K562 (cell line): ENCODE results near the gene EEFSEC. TPM values are rescaled to one million over a fixed set of nuclear protein-coding genes. Genes with fewer than 3 reads are reported as not detected.

ENCODE experiments used
- ATF4 ChIP-seq: fragments of 450-650 bp; formaldehyde crosslinking; IDR thresholded peaks from 2 replicates; pipeline ENCODE4 v1.4.0; 2022; ENCODE audit warnings: mild to moderate bottlenecking, moderate library complexity
- ATF6 ChIP-seq: sonication (generic); formaldehyde crosslinking; IDR thresholded peaks from 2 replicates; pipeline ENCODE4 v1.4.0; 2020; ENCODE audit warnings: mild to moderate bottlenecking, missing genetic modification reagents
- FOXM1 ChIP-seq, 2 experiments: fragments of 450-650 bp in 1 of 2; sonication (generic) in 1 of 2; formaldehyde crosslinking in 1 of 2; IDR thresholded peaks; 2 replicates each; pipeline versions ENCODE4 v1.6.1 to v1.9.0; 2017 to 2022; ENCODE audit warnings: low read depth in 2 of 2, mild to moderate bottlenecking in 2 of 2, missing genetic modification reagents in 1 of 2, moderate library complexity in 1 of 2
- RREB1 ChIP-seq: fragments of 250-450 bp; sonication (Bioruptor Pico); IDR thresholded peaks from 2 replicates; pipeline ENCODE4 v1.4.0; 2020
- TEAD4 ChIP-seq, 2 experiments: sonication (generic) in 1 of 2; formaldehyde crosslinking in 1 of 2; IDR thresholded peaks; 2 replicates each; pipeline versions ENCODE4 v1.6.1 to v1.8.0; 2012 to 2022; ENCODE audit warnings: borderline replicate concordance in 1 of 2, inconsistent platforms in 1 of 2, low read length in 1 of 2, mild to moderate bottlenecking in 1 of 2, missing genetic modification reagents in 1 of 2
- TFAM ChIP-seq: fragments of 250-450 bp; sonication (Bioruptor Pico); conservative IDR thresholded peaks from 2 replicates; pipeline ENCODE4 v1.5.0; 2021; ENCODE audit warnings: mild to moderate bottlenecking, moderate library complexity
- ZBED1 ChIP-seq: IDR thresholded peaks from 2 replicates; pipeline ENCODE4 v1.6.1; 2014
- ZNF175 ChIP-seq: fragments of 200-800 bp; sonication (Bioruptor generic); IDR thresholded peaks from 2 replicates; pipeline ENCODE4 v1.6.1; 2016; ENCODE audit warnings: low read depth, mild to moderate bottlenecking, missing genetic modification characterization, missing compliant biosample characterization
- ZNF639 ChIP-seq, 2 experiments: fragments of 200-800 bp in 1 of 2; sonication (Bioruptor generic) in 1 of 2; sonication (generic) in 1 of 2; formaldehyde crosslinking in 1 of 2; IDR thresholded peaks in 1 of 2; conservative IDR thresholded peaks in 1 of 2; 2 replicates each; pipeline versions ENCODE4 v1.5.0 to v1.6.1; 2016 to 2020; ENCODE audit warnings: missing compliant biosample characterization in 1 of 2, missing genetic modification characterization in 1 of 2, missing genetic modification reagents in 1 of 2
- polyA plus RNA-seq, 8 experiments: library from polyadenylated mRNA; depleted of rRNA in 4 of 8; stranded (reverse) in 5 of 8; unstranded in 3 of 8; fragments of >200 nt; fragmentation: Nextera tagmentation in 2 of 8; fragmentation: Illumina TruSeq in 1 of 8; extraction: Ambion mirVana in 2 of 8; extraction: Trizol in 1 of 8; gene quantifications; 2 replicates each; pipeline versions ENCODE4 v1.2.1 to v1.2.3, GENCODE V29; 2011 to 2014; ENCODE audit warnings: inconsistent platforms in 1 of 8, missing spikeins in 1 of 8
- total RNA-seq, 7 experiments: library from RNA; depleted of rRNA in 6 of 7; stranded (reverse); fragments of >200 nt in 6 of 7; fragmentation: Illumina TruSeq in 2 of 7; extraction: Trizol in 2 of 7; gene quantifications; 2 replicates each; pipeline versions ENCODE4 v1.2.1 to v1.2.3, GENCODE V29; 2011 to 2021; ENCODE audit warnings: low replicate concordance in 1 of 7

EEFSEC gene
- total and polyA plus RNA-seq, 9 of the 15 experiments (the other 6 are each of a cell fraction or from before 2014, with no cell fraction given) = 0.35 to 11.8 (median 7.7) TPM

- TF ChIP-seq ATF6 (no peak), ATF4 (CRISPR knock-in tag) (no peak), TEAD4 (IDR thresholded peaks at IDR 0.05; ENCODE audit: low read length) (no peak), TEAD4 (CRISPR knock-in tag; IDR thresholded peaks at IDR 0.05; ENCODE audit: borderline replicate concordance) (no peak), RREB1 (CRISPR knock-in tag) (no peak), ZBED1 (no peak), ZNF639 (CRISPR knock-in tag; conservative IDR thresholded peaks at IDR 0.05 in 1 of 2, IDR thresholded peaks at IDR 0.05 in 1 of 2) (no peak), ZNF175 (CRISPR knock-in tag) (no peak), FOXM1 (IDR thresholded peaks at IDR 0.05; ENCODE audit: low read depth) (no peak), FOXM1 (CRISPR knock-in tag; IDR thresholded peaks at IDR 0.05; ENCODE audit: low read depth) (no peak), TFAM (no peak)
Observed at GRCh38 chr3:128210711-128211110, 57.4 kb downstream of the EEFSEC start (continued).
